Testis (tissue), 2 donors: ENCODE measurements around the gene LRMDA.

Experiments used
- POLR2A ChIP-seq: fragments of 450-650 bp; IDR thresholded peaks from one replicate; pipeline ENCODE4 v1.6.1; 2017; ENCODE audit warnings: antibody characterized with exemption, mild to moderate bottlenecking, moderate library complexity
- TF ChIP-seq, protein P1 (sequence below), 3 experiments: fragments of 450-650 bp in 2 of 3; fragments of 200-600 bp in 1 of 3; sonication (generic) in 1 of 3; IDR thresholded peaks; one replicate each; pipeline ENCODE4 v1.5.1; 2016 to 2019; ENCODE audit warnings: antibody characterized with exemption in 3 of 3, mild to moderate bottlenecking in 2 of 3, moderate library complexity in 1 of 3

DNA sequence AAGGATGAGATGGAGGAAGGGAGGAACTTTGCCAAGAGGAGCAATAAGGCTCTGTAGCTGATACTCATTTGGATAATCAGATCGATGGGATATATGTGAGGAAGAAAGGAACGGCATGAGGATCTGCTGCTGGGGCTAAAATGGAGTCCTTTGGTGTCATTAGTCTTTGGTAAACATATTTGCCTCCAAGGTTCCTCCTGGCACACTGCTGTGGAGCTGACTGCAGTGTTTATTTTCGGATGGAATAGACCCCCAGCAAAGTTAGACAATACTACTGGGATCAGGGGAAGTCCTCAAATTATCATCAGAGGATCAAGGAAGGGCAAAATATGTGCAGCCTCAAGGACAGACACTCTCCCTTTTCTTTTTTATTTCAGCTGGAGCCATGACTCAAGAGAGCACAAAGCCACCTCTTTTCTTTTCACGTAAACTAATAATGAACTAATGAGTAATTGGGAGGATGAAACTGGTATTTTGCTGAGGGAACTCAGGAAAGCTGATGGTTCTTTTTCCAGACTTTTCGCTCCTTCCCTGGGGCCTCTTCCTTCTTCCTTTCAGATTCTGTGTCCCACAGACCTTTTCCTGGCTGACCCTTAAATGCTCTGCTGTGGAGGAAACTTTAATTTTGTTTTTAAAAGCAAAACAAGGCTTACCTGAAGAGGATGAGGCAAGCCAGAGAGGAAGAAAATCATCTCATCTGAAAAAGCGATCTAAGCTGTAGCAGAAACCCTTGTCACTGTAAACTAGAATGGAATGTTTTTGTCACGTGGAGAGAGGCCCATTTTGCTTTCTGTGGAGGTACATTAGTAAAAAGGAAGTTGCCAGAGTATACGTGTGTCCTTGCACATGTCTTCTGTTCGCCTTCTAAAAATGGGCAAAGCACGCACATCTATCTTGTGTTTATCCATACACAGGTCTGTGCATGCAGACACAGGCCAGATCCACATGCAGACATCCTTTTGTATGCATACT lies 33.3 kb downstream of the LRMDA start:
- TF ChIP-seq, protein P1, sequence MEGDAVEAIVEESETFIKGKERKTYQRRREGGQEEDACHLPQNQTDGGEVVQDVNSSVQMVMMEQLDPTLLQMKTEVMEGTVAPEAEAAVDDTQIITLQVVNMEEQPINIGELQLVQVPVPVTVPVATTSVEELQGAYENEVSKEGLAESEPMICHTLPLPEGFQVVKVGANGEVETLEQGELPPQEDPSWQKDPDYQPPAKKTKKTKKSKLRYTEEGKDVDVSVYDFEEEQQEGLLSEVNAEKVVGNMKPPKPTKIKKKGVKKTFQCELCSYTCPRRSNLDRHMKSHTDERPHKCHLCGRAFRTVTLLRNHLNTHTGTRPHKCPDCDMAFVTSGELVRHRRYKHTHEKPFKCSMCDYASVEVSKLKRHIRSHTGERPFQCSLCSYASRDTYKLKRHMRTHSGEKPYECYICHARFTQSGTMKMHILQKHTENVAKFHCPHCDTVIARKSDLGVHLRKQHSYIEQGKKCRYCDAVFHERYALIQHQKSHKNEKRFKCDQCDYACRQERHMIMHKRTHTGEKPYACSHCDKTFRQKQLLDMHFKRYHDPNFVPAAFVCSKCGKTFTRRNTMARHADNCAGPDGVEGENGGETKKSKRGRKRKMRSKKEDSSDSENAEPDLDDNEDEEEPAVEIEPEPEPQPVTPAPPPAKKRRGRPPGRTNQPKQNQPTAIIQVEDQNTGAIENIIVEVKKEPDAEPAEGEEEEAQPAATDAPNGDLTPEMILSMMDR (IDR thresholded peaks at IDR 0.05): no peak
- TF ChIP-seq POLR2A: no peak
